MM.1S (cell line): Measurements from ENCODE around the gene GOLT1A.

Experiments
- EZH2 ChIP-seq: fragments of 300-600 bp; sonication (generic); optimal IDR thresholded peaks from 2 replicates; pipeline ENCODE3; 2017; ENCODE audit warnings: low read depth, mild to moderate bottlenecking, antibody characterized with exemption, low read length, mixed read lengths
- EZH2phosphoT487 ChIP-seq: fragments of 300-600 bp; sonication (generic); IDR thresholded peaks from 2 replicates; pipeline ENCODE4 v1.6.1; 2018; ENCODE audit warnings: antibody characterized with exemption, low read length
- TF ChIP-seq, protein P1 (sequence below): fragments of 300-600 bp; sonication (generic); IDR thresholded peaks from 2 replicates; pipeline ENCODE4 v1.5.1; 2016; ENCODE audit warnings: antibody characterized with exemption, low read length, mixed read lengths

DNA sequence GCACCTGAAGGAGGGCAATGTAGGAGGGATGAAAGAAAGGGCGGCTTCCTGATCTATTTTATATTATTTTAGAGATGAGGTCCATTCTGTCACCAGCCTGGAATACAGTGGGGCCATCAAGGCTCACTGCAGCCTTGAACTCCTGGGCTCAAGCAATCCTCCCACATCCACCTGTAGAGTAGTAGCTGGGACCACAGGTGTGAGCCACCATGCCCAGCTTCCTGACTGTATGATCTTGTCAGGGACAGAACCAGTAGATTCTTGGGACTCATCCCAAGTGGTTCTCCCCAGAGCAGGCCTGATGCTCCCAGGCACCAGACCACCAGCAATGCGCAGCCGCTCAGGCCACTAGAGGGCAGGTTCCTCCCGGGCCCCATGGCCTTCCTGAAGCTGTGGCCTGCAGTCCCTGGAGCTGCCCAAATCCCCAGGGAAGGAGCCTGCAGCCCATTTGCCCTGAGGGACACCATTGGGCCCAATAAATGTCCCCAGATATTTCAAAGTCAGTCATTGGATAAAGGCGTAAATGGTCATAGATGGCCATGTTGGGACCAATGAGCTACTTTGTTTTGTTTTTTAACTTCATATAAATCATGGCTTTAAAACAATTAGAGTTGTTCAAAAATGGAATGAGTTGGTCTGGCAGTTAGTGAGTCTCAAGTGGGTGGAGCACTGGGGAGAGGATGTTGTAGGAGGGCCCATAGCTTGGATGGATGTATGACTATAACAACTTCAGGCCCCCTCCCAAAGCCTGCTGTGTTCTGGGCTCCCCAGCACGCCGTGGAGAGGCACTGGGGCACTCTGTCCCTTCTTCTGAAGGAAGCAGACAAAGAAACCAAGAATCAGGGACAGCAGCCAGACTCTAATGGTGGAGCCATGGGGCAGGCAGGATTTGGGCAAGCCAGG, 44.7 kb upstream of the GOLT1A start:
- TF ChIP-seq, protein P1, sequence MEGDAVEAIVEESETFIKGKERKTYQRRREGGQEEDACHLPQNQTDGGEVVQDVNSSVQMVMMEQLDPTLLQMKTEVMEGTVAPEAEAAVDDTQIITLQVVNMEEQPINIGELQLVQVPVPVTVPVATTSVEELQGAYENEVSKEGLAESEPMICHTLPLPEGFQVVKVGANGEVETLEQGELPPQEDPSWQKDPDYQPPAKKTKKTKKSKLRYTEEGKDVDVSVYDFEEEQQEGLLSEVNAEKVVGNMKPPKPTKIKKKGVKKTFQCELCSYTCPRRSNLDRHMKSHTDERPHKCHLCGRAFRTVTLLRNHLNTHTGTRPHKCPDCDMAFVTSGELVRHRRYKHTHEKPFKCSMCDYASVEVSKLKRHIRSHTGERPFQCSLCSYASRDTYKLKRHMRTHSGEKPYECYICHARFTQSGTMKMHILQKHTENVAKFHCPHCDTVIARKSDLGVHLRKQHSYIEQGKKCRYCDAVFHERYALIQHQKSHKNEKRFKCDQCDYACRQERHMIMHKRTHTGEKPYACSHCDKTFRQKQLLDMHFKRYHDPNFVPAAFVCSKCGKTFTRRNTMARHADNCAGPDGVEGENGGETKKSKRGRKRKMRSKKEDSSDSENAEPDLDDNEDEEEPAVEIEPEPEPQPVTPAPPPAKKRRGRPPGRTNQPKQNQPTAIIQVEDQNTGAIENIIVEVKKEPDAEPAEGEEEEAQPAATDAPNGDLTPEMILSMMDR: peak; percentile 94
- TF ChIP-seq EZH2phosphoT487 (no peak), EZH2 (no peak)
